IPS DF 6.9 (cell line): ENCODE results near the gene OXER1.
A peak's percentile ranks its signal among the peaks of the same experiment; 100 is the strongest.

Experiments
- DNase-seq: peaks from one replicate; pipeline ENCODE4 v3.0.0-alpha.2; 2013; ENCODE audit warnings: low read depth, low spot score
- H3K27ac ChIP-seq: one replicate; pipeline ENCODE4 v1.5.1; 2013; ENCODE audit warnings: low read length, control low read depth
- H3K27me3 ChIP-seq: 2 replicates; pipeline ENCODE4 v1.6.1; 2013; ENCODE audit warnings: mild to moderate bottlenecking, low read length; ENCODE audit not compliant: control insufficient read depth, insufficient read depth
- H3K36me3 ChIP-seq: 2 replicates; pipeline ENCODE4 v1.6.1; 2013; ENCODE audit warnings: low read length; ENCODE audit not compliant: control insufficient read depth, insufficient read depth
- H3K4me1 ChIP-seq: 2 replicates; pipeline ENCODE4 v1.6.1; 2013; ENCODE audit warnings: low read length; ENCODE audit not compliant: control insufficient read depth, insufficient read depth
- H3K4me3 ChIP-seq: 2 replicates; pipeline ENCODE4 v1.5.1; 2013; ENCODE audit warnings: mild to moderate bottlenecking, low read length
- H3K9me3 ChIP-seq: 2 replicates; pipeline ENCODE4 v1.6.1; 2013; ENCODE audit warnings: low read length, inconsistent platforms; ENCODE audit not compliant: control insufficient read depth, insufficient read depth
- WGBS: extraction: QIAGEN DNeasy Blood & Tissue Kit; methylation state at CpG from one replicate; pipeline ENCODE4 v1.1.7; 2013; ENCODE audit warnings: mixed read lengths, missing lambda C conversion rate; ENCODE audit not compliant: insufficient read length, insufficient coverage; 5-methylcytosine and 5-hydroxymethylcytosine counted together

OXER1 gene

DNA sequence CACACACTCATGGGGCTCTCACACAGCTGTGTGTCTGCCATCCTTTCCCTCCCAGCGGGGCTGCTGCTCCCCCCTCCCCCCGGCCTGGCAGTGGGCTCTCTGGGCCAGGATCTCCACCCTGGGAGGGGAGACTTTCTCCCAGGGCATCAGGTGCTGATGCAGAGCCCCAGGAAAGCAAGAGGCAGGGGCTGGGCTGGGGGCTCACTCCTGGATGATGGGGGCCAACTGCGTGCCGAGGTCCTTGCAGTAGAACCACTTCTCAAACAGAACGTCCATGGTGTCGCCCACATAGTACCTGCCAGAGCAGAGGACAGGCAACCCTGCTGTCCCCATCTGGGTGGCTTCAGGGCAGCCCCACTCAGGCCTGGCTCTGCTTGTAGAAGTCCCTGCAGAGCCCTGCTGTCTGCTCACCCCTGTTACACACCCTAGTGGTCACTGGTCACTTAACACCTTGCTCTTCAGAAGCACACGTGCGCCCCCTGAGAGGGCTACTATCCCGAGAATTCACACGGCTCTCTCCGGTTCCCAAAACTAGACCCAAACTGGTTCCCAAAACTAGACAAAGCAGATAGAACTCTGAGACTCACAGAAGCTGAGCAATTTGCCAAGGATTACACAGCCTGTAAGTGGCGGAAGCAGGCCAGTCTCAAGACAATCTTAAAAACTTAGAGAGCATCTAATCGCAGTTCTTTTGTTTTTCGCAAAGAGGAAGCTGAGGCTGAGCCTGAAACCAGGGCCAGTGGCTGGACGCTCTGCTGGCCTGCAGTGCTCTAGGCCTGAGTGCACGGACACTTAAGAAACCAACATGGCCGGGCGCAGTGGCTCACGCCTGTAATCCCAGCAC is 6.6 kb upstream of the OXER1 start:
- no CpG with 5 or more reads among the region's 19 CpGs for WGBS
- peak; percentile 77 for DNase-seq
- H3K9me3 ChIP-seq: no peaks in the 10 kb centered on the region
- peaks cover 4% of the 10 kb centered on the region; the same call in 1 of the 2 replicates for H3K4me1 ChIP-seq
- H3K4me3 ChIP-seq: no peak overlapping the region
- no peaks in the 10 kb centered on the region for H3K27me3 ChIP-seq
- no peaks in the 10 kb centered on the region; the same call in 1 of the 2 replicates for H3K36me3 ChIP-seq
- H3K27ac ChIP-seq: no peak overlapping the region

DNA sequence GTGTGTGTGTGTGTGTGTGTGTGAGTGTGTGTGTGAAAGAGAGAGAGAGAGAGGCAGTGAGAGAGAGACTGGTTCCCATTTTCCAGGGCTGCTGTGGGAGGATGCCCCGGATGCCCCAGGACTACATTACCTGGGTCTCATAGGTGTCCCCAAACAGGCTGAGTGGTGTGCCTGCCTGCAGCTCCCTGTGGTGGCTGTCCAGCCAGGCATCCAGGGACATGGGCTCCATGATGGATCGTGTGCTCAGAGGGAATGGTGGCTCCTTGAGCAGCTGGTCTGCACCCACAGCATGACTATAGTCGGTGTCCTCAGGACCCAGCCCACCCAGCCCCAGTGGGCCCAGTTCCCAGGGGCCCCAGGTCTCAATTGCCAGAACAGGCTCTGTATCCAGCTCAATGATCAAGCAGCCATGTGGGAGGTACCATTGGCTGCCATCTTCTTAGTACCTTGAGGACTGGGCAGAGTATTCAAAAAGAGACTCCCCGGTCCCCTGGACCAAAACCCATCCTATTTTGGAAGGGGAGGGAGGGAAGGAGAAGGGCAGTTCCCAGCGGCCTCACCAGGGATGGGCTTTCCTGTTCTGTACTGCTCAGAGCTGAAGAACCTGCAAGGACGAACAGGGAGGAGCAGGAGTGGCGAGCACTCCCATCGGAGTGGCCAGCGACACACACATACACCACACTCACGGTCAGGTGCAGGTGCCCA is 5.8 kb upstream of the OXER1 start:
- Histone ChIP-seq H3K4me1 (peaks cover 4% of the 10 kb centered on the region; the same call in 1 of the 2 replicates), H3K9me3 (no peaks in the 10 kb centered on the region), H3K27me3 (no peaks in the 10 kb centered on the region), H3K27ac (no peak overlapping the region), H3K4me3 (no peak overlapping the region), H3K36me3 (no peaks in the 10 kb centered on the region; the same call in 1 of the 2 replicates)
- WGBS: no CpG with 5 or more reads among the region's 10 CpGs
- no peak for DNase-seq

DNA sequence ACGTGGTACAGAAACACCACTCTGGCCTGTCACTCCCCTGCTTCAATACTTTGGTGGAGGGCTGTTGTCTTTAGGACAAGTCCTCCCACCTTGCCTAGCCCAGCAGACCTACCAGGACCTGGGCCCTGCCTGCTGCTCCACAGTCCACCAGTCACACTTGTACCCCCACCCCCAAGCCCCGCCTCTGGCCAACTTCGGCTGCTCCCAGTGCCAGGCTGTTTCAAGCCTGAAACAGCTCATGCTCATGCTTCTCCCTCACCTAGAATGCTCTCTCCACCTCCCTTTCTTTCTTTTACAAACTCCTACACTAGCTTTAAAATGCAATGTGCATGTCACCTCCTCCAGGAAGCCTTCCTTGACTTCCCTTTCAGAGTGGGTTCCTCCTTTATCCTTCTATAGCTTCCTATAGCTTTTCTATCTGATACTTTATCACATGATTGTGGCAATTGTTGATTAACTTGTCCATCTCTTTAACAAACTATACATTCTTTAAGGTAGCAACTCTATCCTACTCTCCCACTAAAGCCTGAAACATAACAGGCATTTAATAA is 4.8 kb upstream of the OXER1 start:
- WGBS: no CpG with 5 or more reads among the region's 3 CpGs
- Histone ChIP-seq H3K27ac (no peak overlapping the region), H3K36me3 (peaks cover 2% of the 10 kb centered on the region; the same call in 1 of the 2 replicates), H3K9me3 (no peaks in the 10 kb centered on the region), H3K27me3 (no peaks in the 10 kb centered on the region), H3K4me3 (no peak overlapping the region), H3K4me1 (peaks cover 4% of the 10 kb centered on the region)
- no peak for DNase-seq

DNA sequence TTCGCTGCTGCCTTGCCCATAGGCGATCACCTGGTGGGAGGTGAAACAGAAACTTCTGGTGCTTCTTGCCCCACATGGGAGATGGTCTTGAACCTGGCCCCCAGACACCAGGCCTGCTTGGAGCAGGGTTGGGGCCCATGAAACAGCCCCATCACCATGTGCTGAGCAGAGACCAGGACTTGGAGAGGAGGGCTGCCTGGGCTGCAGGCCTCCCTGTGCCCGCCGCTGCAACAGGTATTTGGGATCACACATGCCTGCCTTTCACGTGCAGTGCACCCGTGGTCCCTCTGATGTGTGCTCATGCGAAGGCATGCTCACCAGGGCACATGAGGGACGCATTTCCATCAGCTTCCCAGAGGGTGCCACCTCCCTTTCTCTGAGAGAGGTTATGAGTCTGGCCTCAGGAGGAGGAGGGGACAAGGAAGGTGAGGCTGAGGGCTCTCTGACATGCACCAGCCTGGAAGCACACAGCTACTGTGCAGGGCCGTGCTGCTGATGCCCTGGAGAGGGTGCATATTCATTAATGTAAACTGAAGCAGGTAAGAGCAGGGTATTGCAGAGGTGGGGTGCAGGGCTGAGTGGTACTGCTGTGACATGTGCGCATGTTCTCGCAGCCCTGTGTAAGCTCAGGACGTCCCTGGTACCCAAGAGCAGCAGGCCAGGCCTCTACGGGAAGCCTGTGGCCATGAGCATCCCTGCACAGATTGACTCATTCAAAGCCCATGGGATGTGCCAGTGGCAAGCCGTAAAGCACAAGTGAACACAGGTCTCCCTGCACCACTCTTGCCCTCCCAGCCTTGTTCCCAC is 4.2 kb upstream of the OXER1 start:
- DNase-seq: no peak
- no CpG with 5 or more reads among the region's 14 CpGs for WGBS
- H3K4me3 ChIP-seq: no peak overlapping the region

DNA sequence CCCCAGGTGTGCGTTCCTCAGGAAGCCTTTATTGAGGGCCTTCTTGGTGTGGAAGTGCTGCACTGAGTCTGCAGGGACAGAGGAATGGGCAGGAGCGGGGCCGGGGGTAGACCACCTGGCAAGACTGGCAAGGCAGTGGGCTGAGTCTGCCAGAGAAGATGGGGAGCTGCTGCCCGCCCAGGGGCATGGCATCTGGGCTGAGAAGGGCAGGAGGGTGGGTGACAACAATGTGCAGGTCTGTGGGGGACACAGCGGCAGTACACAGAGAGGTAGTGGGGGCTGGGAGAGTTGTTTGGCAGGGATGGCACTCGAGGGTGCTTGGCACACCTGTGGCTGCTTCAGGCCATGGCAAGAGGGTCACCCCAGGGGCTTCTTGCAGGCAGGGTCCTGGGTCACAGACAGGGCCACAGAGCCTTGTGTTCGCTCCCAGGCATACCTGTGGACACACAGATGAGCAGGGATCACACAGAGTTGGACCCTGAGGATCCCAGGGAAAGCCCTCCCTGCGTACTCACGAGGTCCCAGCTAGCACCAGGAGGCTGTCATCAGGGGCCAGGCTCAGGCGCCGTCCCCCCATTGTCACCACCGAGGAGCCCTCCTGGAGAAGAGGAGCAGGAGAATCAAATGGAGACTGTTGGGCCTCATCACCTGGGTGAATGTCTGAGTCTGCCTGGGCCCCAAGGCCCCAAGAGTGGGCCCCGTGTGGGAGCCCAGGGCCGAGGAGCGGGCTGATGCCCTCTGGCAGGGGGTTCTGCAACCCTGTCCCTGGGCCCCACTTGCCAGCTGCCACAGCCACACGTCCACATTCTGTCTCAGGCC is 3.4 kb upstream of the OXER1 start:
- Histone ChIP-seq H3K27ac (no peak overlapping the region), H3K27me3 (no peaks in the 10 kb centered on the region), H3K36me3 (peaks cover 8% of the 10 kb centered on the region), H3K9me3 (no peaks in the 10 kb centered on the region), H3K4me1 (peaks cover 1% of the 10 kb centered on the region; the same call in 1 of the 2 replicates), H3K4me3 (no peak overlapping the region)
- no CpG with 5 or more reads among the region's 16 CpGs for WGBS
- no peak for DNase-seq

More for the DNA sequence above, 4.2 kb upstream of the OXER1 start:
- Histone ChIP-seq H3K4me1 (peaks cover 2% of the 10 kb centered on the region), H3K9me3 (no peaks in the 10 kb centered on the region), H3K36me3 (peaks cover 6% of the 10 kb centered on the region), H3K27ac (no peak overlapping the region), H3K27me3 (no peaks in the 10 kb centered on the region)

DNA sequence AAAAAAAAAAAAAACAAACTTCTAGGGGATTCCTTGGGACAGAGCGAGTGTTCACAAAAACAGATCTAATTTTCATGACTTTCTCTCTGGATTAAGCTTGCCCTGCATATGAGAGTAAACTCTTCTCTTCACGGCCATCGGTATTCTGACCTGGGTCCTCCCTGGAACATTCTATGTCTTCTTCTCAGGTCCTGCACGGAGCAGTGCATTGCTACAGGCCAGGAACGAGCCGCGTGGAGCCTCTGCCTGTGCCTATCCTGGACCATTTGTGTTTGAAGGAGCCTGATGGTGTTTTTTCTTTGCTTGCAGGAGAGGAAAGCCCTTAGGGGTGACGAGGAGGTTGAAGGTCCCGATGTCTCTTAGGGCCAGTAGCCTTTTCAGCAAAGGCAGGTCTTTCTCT is 1.8 kb upstream of the OXER1 start:
- peaks cover 1% of the 10 kb centered on the region; the same call in 1 of the 2 replicates for H3K4me1 ChIP-seq
- DNase-seq: no peak
- no CpG with 5 or more reads among the region's 9 CpGs for WGBS
- H3K9me3 ChIP-seq: no peaks in the 10 kb centered on the region
- no peaks in the 10 kb centered on the region for H3K27me3 ChIP-seq
- no peak overlapping the region for H3K27ac ChIP-seq
- H3K36me3 ChIP-seq: peaks cover 8% of the 10 kb centered on the region
- H3K4me3 ChIP-seq: no peak overlapping the region

DNA sequence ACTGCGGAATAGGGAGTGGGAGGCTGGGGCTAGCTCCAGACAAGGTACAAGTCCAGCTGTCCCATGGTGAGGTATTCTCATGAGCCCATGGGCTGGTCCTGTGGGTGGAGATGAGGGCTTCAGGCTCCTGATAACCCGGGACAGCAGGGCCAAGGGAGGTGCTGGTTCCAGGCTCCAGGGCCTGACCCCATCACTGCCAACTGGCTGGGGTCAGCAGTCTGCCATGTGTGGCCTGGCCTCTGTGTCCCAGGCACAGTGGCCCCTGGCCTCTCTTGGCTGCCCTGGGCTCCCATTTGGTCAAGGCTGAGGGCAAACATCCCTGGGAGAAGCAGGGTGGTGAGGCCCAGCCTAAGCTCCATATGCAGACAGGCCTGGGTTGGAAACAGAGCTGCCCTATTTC is 966 bp upstream of the OXER1 start:
- DNase-seq: no peak
- WGBS: no CpG with 5 or more reads among the region's 2 CpGs
- Histone ChIP-seq H3K27me3 (no peaks in the 10 kb centered on the region), H3K9me3 (no peaks in the 10 kb centered on the region), H3K4me1 (peaks cover 1% of the 10 kb centered on the region; the same call in 1 of the 2 replicates), H3K36me3 (peaks cover 8% of the 10 kb centered on the region), H3K27ac (no peak overlapping the region), H3K4me3 (no peak overlapping the region)

DNA sequence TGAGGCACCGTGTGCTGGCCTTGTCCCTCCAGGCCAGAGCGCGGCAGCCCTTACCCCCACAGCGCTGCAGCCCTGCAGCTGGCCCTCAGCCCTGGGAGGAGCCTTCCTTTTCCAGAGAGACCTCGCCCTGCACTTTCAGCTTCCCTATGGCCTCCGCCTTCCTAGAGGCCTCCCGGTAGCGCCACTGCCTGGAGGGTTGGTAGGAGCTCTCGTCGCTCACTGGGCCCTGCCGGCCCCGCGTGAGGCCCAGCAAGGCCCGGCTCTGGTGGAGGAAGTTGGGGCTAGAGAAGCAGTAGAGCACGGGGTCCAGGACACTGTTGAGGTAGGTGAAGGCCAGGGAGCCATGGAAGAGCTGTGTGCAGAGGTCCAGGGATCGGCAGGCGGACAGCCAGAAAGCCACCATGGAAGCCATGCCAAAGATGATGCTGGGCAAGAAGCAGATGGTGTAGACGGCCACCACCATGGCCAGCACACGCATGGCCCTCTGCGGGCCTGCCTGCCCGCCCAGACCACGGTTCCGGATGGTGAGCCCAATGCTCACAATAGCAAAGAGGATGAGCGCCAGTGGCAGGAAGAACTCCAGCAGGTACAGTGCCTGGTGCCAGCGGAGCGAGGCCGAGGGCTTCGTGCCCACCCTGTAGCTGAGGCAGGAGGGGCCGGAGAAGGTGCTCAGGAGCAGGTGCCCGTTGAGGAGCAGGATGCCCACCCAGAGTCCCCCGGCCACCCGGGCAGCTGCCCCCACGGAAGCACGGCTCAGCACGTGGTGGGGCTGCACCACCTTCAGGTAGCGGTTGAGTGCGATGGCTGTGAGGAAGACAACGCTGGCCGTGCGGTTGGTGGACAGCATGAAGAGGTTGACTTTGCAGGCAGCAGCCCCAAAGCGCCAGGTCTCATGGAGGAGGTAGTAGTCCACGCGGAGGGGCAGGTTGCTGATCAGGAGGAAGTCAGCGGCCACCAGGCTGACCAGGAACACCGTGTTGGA is 821 bp downstream of the OXER1 start:
- Histone ChIP-seq H3K4me1 (peaks cover 1% of the 10 kb centered on the region; the same call in 1 of the 2 replicates), H3K27me3 (no peaks in the 10 kb centered on the region), H3K36me3 (peaks cover 8% of the 10 kb centered on the region), H3K4me3 (no peak overlapping the region), H3K27ac (no peak overlapping the region), H3K9me3 (no peaks in the 10 kb centered on the region)
- no peak for DNase-seq
- no CpG with 5 or more reads among the region's 45 CpGs for WGBS

DNA sequence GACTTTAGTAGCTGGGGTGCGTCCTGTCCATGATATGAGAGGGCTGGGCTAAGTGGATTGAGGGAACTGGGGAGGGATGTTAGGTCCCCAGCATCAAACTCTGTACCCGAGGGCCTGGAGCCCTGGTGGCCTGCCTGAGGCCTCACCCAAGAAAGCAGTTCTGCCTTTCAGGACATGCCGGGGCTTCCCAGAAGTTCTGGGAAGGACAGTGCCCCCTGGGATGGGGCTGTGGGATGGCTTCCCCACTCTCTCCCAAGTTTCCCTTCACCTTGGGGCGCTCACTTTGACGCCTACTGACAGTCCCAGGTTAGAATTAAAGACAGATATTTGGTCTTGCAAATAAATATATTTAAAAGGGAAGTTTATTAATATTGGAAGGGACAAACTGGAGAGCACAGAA is 1.8 kb downstream of the OXER1 start:
- H3K36me3 ChIP-seq: peaks cover 8% of the 10 kb centered on the region; the same call in 1 of the 2 replicates
- H3K27ac ChIP-seq: no peak overlapping the region
- H3K4me1 ChIP-seq: no peaks in the 10 kb centered on the region; the same call in 1 of the 2 replicates
- no peak overlapping the region for H3K4me3 ChIP-seq
- no peaks in the 10 kb centered on the region for H3K9me3 ChIP-seq
- DNase-seq: no peak
- WGBS: no CpG with 5 or more reads among the region's 5 CpGs
- no peaks in the 10 kb centered on the region for H3K27me3 ChIP-seq
